Glutamatergic neuron (in vitro differentiated cells): Measurements from ENCODE around the gene ZNF880. TPM values are rescaled to one million over a fixed set of nuclear protein-coding genes. Genes with fewer than 3 reads are reported as not detected.

ENCODE experiments used
- DNase-seq: peaks from one replicate; pipeline ENCODE4 v3.0.0; 2022
- H3K27ac Mint-ChIP-seq: one replicate; pipeline ENCODE4 v1.8.0; 2020; ENCODE audit warnings: mild to moderate bottlenecking, mixed read lengths, inconsistent platforms; ENCODE audit not compliant: unreplicated experiment
- H3K27me3 Mint-ChIP-seq: one replicate; pipeline ENCODE4 v1.8.0; 2020; ENCODE audit warnings: mild to moderate bottlenecking, moderate library complexity, mixed read lengths, inconsistent platforms; ENCODE audit not compliant: unreplicated experiment
- H3K36me3 Mint-ChIP-seq: one replicate; pipeline ENCODE4 v1.8.0; 2020; ENCODE audit warnings: mild to moderate bottlenecking, mixed read lengths, inconsistent platforms; ENCODE audit not compliant: unreplicated experiment
- H3K4me1 Mint-ChIP-seq: one replicate; pipeline ENCODE4 v1.8.0; 2020; ENCODE audit warnings: mild to moderate bottlenecking, low read depth, mixed read lengths, inconsistent platforms; ENCODE audit not compliant: unreplicated experiment
- H3K4me3 Mint-ChIP-seq: one replicate; pipeline ENCODE4 v1.8.0; 2020; ENCODE audit warnings: mild to moderate bottlenecking, mixed read lengths, inconsistent platforms; ENCODE audit not compliant: unreplicated experiment
- H3K9me3 Mint-ChIP-seq: one replicate; pipeline ENCODE4 v1.8.0; 2020; ENCODE audit warnings: mild to moderate bottlenecking, moderate library complexity, mixed read lengths, inconsistent platforms; ENCODE audit not compliant: unreplicated experiment
- long read RNA-seq: library from polyadenylated mRNA; unstranded; transcript quantifications from one replicate; pipeline ENCODE4 v2.0.0, GENCODE V29; 2020; ENCODE audit not compliant: unreplicated experiment
- total RNA-seq: library from RNA; stranded (reverse); fragmentation: NEBNext Ultra II Directional; extraction: Animal tissue kit (Norgen Biotek cat#: 25700); gene quantifications from one replicate; pipeline ENCODE4 v1.2.1, GENCODE V29; 2021; ENCODE audit not compliant: unreplicated experiment
- TF ChIP-seq, protein P1 (sequence below): fragments of 200-600 bp; sonication (generic); IDR thresholded peaks from one replicate; pipeline ENCODE4 v1.5.0; 2021; ENCODE audit not compliant: partially characterized antibody, unreplicated experiment

The ZNF880 gene
- total RNA-seq = 24.5 TPM
- long read RNA-seq, transcript ZNF880-202 (4 exons, 2,230 nt) = major isoform, 5 of 9 reads
- long read RNA-seq, partial matches to known transcripts = 0 of 9 reads
- long read RNA-seq, other reads (novel, unspliced or antisense) = 1 of 9 reads

DNA sequence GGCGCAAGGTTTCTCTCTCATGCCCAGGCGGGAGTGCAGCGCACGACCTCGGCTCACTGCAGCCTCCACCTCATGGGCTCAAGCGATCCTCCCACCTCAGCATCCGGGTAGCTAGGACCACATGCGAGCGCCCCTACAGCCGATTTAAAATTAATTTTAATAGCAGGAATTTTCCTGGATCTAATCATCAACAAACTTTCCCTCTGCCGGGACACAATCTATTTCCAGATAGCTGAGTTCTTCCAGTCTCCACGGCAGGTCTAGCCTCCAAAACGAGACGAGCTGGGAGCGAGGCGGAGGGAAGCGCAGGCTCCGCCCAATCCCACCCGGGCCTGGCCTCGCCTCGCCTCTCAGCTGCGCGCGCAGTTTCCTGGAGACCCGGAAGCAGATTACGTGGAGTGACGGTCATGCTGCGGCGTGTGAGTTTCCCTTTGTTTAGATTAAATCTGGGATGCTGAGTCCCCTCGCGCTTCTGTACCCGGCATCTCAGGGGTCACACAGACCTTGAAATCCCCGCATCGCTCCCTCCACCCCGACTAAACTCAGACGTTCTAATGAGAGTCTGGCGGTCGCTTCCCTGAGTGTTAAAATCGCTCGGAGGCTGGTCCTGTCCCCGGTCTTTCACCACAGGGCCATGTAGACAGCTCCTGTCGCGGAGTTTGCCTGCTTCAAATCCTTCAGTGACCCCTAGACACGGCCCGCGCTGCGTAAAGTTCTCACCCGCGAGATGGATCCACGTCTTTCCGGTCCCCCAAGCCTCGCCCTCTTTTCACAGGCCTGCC lies at the start of gene ZNF880:
TSS of gene ZNF880 (plus strand) at position 365 of the 782 bp plus-strand sequence. CDS start at position 408, 43 bp downstream.
- H3K27ac Mint-ChIP-seq = peak within 1 kb of the TSS; percentile 99
- TF ChIP-seq, protein P1, sequence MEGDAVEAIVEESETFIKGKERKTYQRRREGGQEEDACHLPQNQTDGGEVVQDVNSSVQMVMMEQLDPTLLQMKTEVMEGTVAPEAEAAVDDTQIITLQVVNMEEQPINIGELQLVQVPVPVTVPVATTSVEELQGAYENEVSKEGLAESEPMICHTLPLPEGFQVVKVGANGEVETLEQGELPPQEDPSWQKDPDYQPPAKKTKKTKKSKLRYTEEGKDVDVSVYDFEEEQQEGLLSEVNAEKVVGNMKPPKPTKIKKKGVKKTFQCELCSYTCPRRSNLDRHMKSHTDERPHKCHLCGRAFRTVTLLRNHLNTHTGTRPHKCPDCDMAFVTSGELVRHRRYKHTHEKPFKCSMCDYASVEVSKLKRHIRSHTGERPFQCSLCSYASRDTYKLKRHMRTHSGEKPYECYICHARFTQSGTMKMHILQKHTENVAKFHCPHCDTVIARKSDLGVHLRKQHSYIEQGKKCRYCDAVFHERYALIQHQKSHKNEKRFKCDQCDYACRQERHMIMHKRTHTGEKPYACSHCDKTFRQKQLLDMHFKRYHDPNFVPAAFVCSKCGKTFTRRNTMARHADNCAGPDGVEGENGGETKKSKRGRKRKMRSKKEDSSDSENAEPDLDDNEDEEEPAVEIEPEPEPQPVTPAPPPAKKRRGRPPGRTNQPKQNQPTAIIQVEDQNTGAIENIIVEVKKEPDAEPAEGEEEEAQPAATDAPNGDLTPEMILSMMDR = no peak
- H3K4me3 Mint-ChIP-seq = peak within 1 kb of the TSS; percentile 95
- peaks cover 42% of the 10 kb centered on the region for H3K36me3 Mint-ChIP-seq
- peaks cover 3% of the 10 kb centered on the region for H3K27me3 Mint-ChIP-seq
- no peaks in the 10 kb centered on the region for H3K4me1 Mint-ChIP-seq
- peak; percentile 97 for DNase-seq
- H3K9me3 Mint-ChIP-seq = peaks cover 36% of the 10 kb centered on the region

GRCh38 chr19:52322429-52322828 lies 47.3 kb upstream of the ZNF880 start:
- Mint-ChIP-seq H3K4me1 (no peaks in the 10 kb centered on the region), H3K27me3 (peaks cover 8% of the 10 kb centered on the region), H3K27ac (no peak overlapping the region), H3K4me3 (no peak overlapping the region), H3K9me3 (peaks cover 59% of the 10 kb centered on the region), H3K36me3 (peaks cover 84% of the 10 kb centered on the region)
- TF ChIP-seq, protein P1 = no peak
- DNase-seq = no peak

GRCh38 chr19:52331757-52332156 lies 38.0 kb upstream of the ZNF880 start:
- DNase-seq = no peak
- Mint-ChIP-seq H3K4me3 (no peak overlapping the region), H3K9me3 (peaks cover 13% of the 10 kb centered on the region), H3K36me3 (peaks cover 18% of the 10 kb centered on the region), H3K27ac (no peak overlapping the region), H3K27me3 (peaks cover 12% of the 10 kb centered on the region), H3K4me1 (no peaks in the 10 kb centered on the region)
- TF ChIP-seq, protein P1 = no peak

DNA sequence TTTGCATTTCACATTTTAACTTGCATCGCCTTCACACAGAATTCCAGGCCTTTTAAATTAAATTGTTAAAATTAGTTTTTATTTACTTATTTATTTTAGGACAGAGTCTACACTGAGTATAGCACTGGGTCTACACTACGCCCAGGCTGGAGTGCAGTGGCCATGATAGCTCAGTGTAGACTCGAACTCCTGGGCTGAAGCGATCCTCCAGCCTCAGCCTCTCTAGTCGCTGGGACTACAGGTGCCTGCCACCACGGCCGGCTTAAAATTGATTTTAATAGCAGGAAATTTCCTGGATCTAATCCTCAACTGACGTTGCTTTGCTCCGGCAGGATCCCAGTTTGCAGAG lies 34.0 kb upstream of the ZNF880 start:
- Mint-ChIP-seq H3K36me3 (peaks cover 20% of the 10 kb centered on the region), H3K9me3 (peaks cover 18% of the 10 kb centered on the region), H3K4me3 (peak overlapping the region; percentile 99), H3K27me3 (peaks cover 16% of the 10 kb centered on the region), H3K27ac (peak overlapping the region; percentile 97), H3K4me1 (no peaks in the 10 kb centered on the region)
- TF ChIP-seq, protein P1 = no peak
- no peak for DNase-seq
